ENCODE measurements around the gene PALLD.

PALLD gene

GRCh38 chr4:168740691-168741090, 243.8 kb downstream of the PALLD start:
- DNase-seq = no peak

GRCh38 chr4:168741281-168742173, 244.7 kb downstream of the PALLD start:
- DNase-seq = no peak

GRCh38 chr4:168743131-168743530, 246.3 kb downstream of the PALLD start:
- no peak for DNase-seq

- DNase-seq = no peak
Observed at GRCh38 chr4:168743601-168744000, 246.7 kb downstream of the PALLD start.

- no peak for DNase-seq
Observed at GRCh38 chr4:168744021-168744420, 247.2 kb downstream of the PALLD start.

GRCh38 chr4:168748807-168749206, 252.0 kb downstream of the PALLD start:
- no peak for DNase-seq

GRCh38 chr4:168751263-168752225, 254.7 kb downstream of the PALLD start:
- no peak for DNase-seq

- no peak for DNase-seq
Observed at GRCh38 chr4:168755598-168756477, 259.0 kb downstream of the PALLD start.

- no peak for DNase-seq
Observed at GRCh38 chr4:168757500-168757899, 260.6 kb downstream of the PALLD start.

- DNase-seq = no peak
Observed at GRCh38 chr4:168758351-168758876, 261.6 kb downstream of the PALLD start.

- DNase-seq = no peak
Observed at GRCh38 chr4:168759321-168759720, 262.5 kb downstream of the PALLD start.

GRCh38 chr4:168759959-168760527, 263.2 kb downstream of the PALLD start:
- no peak for DNase-seq

- no peak for DNase-seq
Observed at GRCh38 chr4:168761066-168761465, 264.2 kb downstream of the PALLD start.

GRCh38 chr4:168765322-168765721, 268.5 kb downstream of the PALLD start:
- DNase-seq = no peak

GRCh38 chr4:168765726-168766125, 268.9 kb downstream of the PALLD start:
- DNase-seq = no peak

GRCh38 chr4:168766604-168767316, 269.9 kb downstream of the PALLD start:
- DNase-seq = no peak

GRCh38 chr4:168769416-168769815, 272.6 kb downstream of the PALLD start:
- DNase-seq = no peak

GRCh38 chr4:168769837-168770236, 273.0 kb downstream of the PALLD start:
- no peak for DNase-seq

GRCh38 chr4:168771251-168771650, 274.4 kb downstream of the PALLD start:
- no peak for DNase-seq

GRCh38 chr4:168773388-168774195, 276.7 kb downstream of the PALLD start:
- no peak for DNase-seq
